Measurements from ENCODE around the gene NDRG4.

- no peak for TF ChIP-seq CTCF (IDR thresholded peaks at IDR 0.05)
- TF ChIP-seq POLR2A (IDR thresholded peaks at IDR 0.05) = no peak
Measured at GRCh38 chr16:58454856-58455255, 45.1 kb upstream of the NDRG4 start.
